ENCODE data around the gene ANAPC13.

ANAPC13 gene

DNA sequence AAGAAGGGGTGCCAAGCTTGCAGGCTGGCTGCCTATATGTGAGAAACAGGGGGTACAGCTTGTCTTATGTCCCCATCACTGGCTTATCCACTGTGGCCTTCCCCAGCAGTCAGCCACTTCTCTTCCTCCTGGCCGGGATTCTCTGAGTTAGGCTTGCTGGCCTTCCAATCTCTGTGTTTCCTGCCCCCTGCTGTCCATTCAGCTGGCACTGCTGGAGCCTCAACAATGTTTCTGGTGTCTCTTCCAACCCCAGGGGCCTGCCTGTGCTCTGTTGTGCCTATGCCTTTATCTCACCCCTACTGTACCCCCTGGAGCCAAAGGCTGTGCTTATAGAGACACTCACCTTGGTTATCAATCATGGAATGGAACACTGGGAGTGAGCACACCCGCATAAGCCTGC is 36.5 kb downstream of the ANAPC13 start:
- no peak for DNase-seq

DNA sequence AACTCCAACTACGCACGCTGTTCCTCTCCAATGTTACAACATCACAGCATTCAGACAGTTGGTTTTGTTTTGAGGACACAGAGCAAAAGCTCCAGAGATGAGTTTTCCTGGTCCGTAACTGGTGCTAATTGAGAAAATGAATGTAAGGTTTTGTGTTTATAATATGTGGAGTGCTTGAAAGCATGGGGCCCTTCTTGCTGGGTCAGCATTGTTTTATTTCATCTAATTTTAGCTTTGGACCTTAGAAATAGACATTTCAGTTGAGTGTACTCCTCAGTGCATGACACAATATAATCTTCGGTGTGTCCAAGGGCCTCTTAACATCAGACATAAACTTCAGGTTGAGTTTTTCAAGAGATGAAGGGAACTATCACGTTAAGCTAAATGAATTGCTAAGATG is 37.1 kb downstream of the ANAPC13 start:
- no peak for DNase-seq

DNA sequence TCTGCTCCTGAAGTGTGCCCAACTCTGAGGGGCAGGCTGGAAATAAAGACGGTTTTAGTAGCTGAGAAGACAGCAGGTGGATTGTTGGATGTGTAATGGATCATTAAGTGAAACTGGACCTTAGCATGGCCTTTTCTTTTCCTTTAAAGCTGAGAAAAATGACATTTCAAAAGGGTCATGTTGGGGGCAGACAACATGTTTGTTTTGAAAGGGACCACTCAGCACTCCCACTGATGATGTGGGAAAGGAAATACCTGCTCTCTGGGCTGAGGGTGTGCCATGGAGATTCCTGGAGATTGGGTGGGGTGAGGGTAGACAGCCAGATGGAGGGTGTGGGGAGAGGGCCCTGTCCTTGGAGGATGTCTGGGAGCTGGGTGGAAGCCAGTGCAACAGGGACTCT is 38.4 kb downstream of the ANAPC13 start:
- no peak for DNase-seq

DNA sequence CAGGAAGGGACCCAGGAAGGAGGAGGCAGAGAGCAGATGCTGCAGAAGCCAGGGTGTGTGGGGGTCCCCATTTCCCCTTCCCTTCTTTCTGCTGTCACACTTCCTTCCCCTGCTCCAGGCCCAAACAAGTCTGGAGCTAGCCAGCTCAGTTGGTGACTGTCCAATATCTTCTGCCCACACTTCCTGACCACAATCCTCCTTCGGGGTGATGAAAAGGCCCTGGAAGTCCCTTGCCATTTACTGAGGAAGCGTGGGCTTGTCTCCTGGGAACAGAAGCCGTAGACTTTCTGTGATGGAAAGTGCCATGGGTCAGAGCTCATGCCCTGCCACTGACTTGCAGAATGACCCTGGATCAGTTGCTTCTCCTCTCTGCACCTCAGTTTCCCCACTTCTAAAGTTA is 39.0 kb downstream of the ANAPC13 start:
- no peak for DNase-seq

DNA sequence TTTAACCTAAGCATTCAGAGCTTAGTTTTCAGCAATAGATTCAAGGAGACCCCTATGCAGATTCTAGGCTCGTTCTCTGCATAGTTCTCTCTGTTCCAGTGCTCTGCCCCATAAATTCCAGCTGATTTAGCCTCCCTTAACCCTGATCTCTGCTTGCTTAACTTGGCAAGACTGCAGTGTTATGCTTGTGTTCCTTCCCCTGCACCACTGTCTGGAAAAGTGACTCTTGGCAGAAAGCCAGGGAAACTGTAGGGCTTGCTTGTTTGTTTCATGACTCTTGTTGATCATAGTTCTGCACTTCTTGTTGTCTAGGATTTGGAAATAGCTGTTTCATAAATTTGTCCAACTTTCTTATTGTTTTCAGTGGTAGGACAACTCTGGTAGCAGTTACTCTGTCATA is 40.1 kb downstream of the ANAPC13 start:
- DNase-seq = no peak

DNA sequence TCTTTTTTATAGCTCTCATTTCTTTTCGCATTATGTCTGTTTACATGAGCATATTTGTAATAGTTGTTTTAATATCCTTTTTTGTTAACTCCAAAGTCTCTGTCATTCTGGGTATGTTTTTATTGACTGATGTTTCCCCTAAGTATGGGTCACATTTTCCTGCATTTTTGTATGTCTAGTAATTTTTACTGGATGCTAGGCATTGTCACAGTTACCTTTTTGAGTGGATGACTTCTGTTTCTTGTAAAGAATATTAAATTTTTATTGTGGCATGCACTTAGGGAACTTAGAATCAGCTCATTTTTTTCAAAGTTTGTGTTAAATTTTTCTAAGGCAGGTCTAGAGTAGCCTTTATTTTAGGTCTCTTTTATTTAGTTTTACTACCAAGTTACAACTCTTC is 40.7 kb downstream of the ANAPC13 start:
- no peak for DNase-seq

DNA sequence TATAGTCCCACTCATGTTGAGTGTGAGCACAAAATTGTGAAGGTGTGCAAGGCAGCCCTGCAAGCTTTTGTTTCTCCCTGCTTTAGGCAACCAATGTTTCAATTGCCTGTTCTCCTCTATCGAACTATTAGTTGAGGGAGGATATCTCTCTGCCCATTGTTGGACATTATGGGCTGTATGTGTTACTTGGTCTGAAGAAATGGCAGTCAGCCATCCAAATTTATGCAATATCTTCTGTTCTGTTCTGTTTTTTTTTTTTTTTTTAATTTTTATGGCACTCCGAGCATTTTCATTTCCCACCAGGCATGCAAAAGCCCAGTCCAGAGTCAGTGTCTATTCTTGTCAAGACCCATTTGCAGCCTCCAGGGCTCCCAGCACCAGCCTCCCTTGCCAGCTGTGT is 44.0 kb downstream of the ANAPC13 start:
- DNase-seq = no peak

DNA sequence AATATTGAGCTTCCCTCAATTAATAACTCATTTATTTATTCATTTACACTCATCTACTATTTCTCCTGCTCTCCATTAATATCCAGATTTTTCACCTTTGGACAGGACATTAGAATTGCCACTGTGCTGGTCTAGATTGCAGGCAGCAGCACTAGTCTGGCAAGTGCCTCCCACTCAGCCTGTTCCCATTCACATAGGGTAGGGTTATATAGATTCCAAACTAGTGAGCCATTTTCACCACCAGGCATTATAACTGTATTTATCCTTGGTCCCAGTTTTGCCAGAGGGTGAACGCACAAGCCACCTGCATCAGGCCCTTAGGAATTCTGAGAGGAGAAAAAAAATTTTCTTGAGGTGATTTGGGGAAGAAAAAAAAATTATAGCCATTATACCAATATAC is 44.5 kb downstream of the ANAPC13 start:
- DNase-seq = no peak

DNA sequence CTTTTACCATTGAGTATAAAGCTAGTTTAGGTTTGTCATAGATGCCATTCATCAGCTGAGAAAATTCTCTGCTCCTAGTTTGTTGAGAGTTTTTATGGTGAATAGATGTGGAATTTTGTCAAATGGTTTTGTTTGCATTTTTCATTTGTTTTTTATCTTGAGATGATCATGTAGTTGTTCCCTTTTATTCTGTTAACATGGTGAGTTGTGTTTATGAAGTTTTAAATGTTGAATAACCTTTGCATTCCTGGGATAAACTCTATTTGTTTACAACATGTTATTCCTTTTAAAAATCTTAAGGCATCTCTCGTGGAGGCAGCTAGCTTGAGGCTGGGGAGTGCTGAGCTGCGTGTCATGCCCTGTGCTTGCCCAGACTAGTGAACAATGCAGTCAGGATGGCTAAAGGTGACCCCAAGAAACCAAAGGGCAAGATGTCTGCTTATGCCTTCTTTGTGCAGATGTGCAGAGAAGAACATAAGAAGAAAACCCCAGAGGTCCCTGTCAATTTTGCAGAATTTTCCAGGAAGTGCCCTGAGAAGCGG is 48.5 kb downstream of the ANAPC13 start:
- no peak for DNase-seq

DNA sequence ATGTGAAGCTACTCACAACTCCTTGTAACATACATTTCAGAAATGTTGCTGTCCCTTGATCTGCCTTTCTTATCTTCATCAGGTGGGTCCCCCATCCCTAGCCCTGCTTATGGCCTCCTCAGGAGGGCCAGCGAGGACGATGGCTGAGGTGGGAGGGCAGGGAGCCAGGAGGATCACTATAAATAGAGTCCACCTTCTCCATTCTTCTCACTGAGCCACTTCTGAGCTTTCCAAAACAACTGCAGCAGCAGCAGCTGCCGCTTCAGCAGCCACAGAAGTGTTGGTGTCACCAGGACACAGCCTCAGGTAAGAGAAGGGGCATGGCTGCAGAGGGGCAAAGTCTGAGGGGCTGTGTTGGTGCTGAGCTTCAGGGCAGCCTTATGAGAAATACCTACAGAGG is 53.5 kb downstream of the ANAPC13 start:
- DNase-seq = no peak

DNA sequence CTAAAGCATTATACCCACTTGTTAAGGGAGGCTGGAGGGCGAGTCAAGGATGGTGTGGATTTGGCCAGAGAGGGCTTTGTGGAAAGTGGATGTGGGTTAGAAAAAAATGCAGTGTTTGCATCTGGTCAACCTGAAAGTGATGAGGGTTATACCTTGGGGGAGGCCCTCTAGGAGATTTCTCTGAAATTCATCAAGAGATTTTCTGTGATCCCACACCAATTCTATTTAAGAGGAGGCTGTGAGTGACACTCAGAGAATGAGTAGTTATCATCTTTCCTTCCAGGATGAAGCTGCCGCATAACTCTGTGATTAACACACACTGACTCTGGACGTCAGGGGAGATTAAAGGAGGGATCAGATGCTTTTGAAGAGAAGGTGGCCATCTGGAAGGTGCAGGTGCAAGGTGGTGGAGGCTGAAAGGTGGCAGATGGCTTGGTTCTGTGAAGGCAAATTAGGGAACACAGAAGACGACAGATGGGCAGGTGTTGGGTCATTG is 54.8 kb downstream of the ANAPC13 start:
- no peak for DNase-seq

DNA sequence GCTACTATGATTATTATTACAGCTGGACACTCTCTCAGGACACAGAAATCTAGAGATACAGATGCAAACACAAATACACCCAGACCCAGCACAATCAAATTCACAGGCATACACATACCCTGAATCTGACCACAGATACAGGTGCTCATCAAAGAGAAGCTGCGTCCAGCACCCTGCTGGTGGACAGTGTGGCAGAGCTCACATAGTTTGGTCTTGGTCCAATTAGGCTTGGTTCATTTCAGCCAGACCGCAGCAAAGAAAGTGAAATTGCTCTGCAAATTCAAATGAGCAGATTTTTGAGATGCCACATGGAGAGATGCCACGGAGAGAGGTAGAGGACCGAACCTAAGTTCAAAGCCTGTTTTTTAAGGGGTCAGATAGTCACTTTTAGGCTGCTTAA is 55.6 kb downstream of the ANAPC13 start:
- DNase-seq = no peak

DNA sequence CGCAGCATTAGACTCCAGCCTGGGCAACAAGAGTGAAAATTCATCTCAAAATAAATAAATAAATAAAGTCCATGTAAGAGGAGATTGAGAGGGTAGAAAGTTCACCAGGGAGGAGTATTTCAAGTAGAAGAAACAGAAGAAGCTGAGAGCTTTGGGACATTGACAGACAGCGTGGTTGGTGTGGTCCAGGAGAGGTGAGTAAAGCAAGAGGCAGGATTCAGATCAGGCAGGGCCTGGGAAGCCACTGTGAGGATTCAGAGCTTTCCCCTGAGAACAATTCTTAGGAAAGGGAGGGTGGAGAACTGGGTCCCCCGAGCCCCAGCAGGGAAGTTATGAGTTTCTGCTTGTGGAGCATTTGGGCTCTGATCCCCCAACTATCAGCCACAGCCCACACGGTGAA is 57.4 kb downstream of the ANAPC13 start:
- DNase-seq = no peak

All from T-helper 2 cell (primary cell).